Epithelial cell of prostate (primary cell): Measurements from ENCODE around the gene HPS1.
"Not testable (repeated sequence)": the region's sequence is repeated elsewhere in the genome, so short reads cannot be mapped to it uniquely, and the experiment has no call there.

Source experiments
- DNase-seq: peaks from one replicate; pipeline ENCODE4 v3.0.0-alpha.2; 2011; ENCODE audit warnings: low read depth, low spot score
- H3K27ac ChIP-seq: fragments of 450-650 bp; 2 replicates; pipeline ENCODE4 v1.5.1; 2017; ENCODE audit warnings: mild to moderate bottlenecking

The HPS1 gene

GRCh38 chr10:98397089-98397600 lies 49.6 kb downstream of the HPS1 start:
- no peak for DNase-seq

GRCh38 chr10:98396096-98397063 lies 50.4 kb downstream of the HPS1 start:
- no peak for DNase-seq

More at GRCh38 chr10:98397089-98397600, 49.6 kb downstream of the HPS1 start:
- H3K27ac ChIP-seq = no peak overlapping the region

DNA sequence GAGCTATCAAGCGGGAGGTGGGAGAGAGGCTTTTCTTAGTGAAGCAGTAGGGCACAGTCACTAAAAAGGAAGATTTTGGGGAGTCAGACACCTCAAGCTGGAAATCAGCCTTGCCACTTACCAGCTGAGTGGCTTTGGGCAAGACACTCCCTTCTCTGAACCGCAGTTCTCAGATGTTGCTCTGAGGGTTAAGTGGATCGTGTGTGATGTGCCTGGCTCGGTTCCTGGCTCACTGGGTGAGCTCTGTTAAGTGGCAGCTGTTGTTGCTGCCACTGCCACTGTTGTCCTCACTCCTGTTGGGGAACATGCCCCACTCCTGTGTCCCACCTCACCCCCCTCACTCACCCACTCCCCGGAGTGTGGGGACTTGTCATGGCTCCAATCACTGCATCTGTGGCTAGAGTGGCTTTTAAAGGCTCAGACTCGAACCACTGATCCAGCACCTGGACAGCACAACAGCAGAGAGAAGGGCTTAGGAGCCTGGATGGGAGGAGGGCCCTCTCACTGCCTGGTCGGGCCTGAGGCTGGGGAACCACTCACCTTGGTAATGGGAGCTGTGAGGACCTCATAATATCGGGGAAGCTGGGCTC lies 51.8 kb downstream of the HPS1 start:
- H3K27ac ChIP-seq = no peak overlapping the region
- no peak for DNase-seq

More at GRCh38 chr10:98396096-98397063, 50.4 kb downstream of the HPS1 start:
- no peak overlapping the region for H3K27ac ChIP-seq

- no peak for DNase-seq
- no peak overlapping the region for H3K27ac ChIP-seq
Measured at GRCh38 chr10:98391578-98391991, 55.1 kb downstream of the HPS1 start.

DNA sequence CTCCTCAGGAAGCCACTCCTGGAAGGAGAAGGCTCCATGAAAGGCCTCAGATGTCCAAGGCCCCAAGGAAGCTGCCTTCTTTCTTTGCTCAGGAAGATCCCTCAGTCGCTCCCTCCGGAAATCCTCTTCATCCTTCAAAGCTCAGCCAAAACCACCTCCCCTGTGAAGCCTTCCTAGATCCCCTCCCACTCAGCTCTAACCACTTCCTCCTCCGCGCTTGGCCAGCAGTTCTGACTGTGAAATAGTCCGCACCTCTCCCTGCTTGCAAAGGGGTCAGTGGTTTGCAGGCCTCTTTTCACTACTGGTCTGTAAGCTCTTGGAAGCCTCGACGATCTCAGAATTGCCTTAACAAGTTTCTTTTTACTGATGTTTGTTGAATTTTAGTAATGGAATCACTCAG lies 55.7 kb downstream of the HPS1 start:
- H3K27ac ChIP-seq = no peak overlapping the region

DNA sequence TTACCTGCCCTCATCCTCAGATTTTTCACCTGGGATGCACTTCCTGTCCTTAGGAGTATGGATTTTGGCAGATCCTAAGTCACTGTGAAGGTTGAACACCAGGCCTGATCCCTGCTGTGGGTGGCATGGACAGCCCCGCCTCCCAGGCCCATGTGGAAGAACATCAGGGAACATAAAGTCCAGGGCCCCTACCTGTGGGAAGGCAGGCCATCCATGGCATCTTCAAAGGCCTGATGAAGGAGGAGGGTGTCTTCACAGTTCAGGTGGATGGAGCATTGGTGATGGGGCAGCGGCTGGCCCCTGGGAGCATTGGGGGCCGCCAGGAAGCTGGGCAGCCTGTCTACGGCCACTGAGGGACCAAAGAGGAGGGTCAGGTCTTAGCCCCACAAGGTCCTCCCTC lies 56.3 kb downstream of the HPS1 start:
- H3K27ac ChIP-seq = no peak overlapping the region
- no peak for DNase-seq

More for the DNA sequence above, 55.7 kb downstream of the HPS1 start:
- DNase-seq = no peak

GRCh38 chr10:98389398-98389797 lies 57.3 kb downstream of the HPS1 start:
- DNase-seq = no peak

DNA sequence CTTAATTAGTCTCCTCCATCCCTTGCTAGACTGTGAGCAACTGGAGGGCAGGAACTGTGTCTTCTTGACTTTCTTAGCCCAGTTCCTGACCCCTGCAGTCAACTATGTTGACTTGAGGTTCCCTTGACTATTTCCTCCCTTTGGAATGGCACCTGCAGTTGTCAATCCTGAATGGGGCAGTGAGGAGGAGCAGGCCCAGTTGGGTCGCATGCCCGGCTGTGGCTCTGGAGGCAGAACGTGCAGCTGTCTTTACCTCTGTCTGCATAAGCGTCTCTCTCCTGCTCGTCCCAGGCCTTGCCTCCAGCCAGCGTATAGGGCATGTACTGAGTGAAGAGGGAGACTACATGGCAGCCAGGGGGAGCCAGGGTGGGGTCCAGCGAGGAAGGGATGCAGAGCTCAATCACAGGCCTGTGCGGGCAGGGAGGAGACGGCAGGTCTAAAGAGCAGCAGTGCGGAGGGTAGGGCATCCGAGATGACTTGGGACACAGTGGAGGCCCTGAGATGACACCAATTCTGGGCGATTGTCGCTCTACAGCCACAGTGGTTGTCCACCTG lies 58.6 kb downstream of the HPS1 start:
- H3K27ac ChIP-seq = no peak overlapping the region

More at GRCh38 chr10:98389398-98389797, 57.3 kb downstream of the HPS1 start:
- H3K27ac ChIP-seq = no peak overlapping the region

GRCh38 chr10:98384531-98385133 lies 62.1 kb downstream of the HPS1 start:
- H3K27ac ChIP-seq = no peak overlapping the region
- DNase-seq = no peak

More for the DNA sequence above, 58.6 kb downstream of the HPS1 start:
- no peak for DNase-seq

- H3K27ac ChIP-seq = no peak overlapping the region
- no peak for DNase-seq
Measured at GRCh38 chr10:98383869-98384268, 62.9 kb downstream of the HPS1 start.

DNA sequence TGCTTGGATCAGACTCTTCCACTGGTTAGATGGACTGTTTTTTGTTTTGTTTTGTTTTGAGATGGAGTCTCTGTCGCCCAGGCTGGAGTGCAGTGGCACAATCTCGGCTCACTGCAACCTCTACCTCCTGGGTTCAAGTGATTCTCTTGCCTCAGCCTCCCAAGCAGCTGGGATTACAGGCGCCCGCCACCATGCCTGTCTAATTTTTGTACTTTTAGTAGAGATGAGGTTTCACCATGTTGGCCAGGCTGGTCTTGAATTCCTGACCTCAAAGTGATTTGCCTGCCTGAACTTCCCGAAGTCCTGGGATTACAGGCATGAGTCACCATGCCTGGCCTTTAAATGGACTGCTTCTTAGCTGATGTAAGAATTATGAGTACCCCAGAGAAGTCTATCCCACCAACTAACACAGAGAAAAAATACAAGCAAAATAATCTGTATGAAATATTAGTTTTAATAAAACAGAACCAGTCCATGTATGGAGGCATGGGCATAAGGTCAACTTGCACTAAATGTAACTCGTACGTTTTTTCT lies 63.5 kb downstream of the HPS1 start:
- not testable (repeated sequence) for H3K27ac ChIP-seq, DNase-seq

GRCh38 chr10:98382691-98383101 lies 64.0 kb downstream of the HPS1 start:
- DNase-seq = no peak

GRCh38 chr10:98380493-98381339 lies 66.0 kb downstream of the HPS1 start:
- no peak for DNase-seq
- no peak overlapping the region for H3K27ac ChIP-seq

More at GRCh38 chr10:98382691-98383101, 64.0 kb downstream of the HPS1 start:
- no peak overlapping the region for H3K27ac ChIP-seq

DNA sequence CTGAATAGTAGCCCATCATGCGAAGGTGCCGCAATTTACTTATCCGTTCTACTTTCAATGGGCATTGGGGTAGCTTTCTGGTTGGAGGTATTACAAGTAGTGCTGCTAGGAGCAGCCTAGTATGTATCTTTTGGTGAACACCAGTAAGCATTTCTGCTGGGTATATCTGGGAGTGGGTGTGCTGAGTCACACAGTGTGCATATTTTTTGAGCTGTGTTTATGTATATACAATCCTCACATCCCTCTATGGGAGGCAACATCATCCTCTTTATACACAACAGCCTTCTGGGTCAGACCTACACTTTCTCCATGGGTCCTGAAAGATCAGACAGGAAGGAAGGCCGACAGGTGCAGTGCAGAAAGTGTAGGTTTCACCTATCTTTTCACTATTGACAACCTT lies 68.0 kb downstream of the HPS1 start:
- H3K27ac ChIP-seq = no peak overlapping the region
- no peak for DNase-seq

GRCh38 chr10:98377536-98377935 lies 69.2 kb downstream of the HPS1 start:
- H3K27ac ChIP-seq = no peak overlapping the region
- no peak for DNase-seq

DNA sequence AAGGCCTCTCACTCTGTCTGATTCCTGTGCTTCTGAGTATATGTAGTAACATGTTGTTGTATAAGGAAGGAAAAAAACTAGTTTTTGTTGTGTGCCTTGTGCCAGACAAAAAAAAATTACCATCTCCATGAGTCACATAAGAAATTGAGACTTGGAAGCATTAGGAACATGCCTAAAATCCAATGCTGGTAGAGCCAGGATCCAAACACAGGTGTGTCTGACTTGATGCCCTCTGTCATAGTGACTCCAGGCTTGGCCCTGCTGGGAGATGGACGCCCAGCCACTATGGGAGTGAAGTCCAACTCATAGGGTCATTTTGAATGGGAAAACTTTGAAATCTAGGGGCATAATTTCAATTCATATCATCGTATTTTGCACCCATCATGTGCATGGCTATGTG lies 69.7 kb downstream of the HPS1 start:
- DNase-seq = no peak
- no peak overlapping the region for H3K27ac ChIP-seq

- H3K27ac ChIP-seq = no peak overlapping the region
- no peak for DNase-seq
Measured at GRCh38 chr10:98376485-98376884, 70.2 kb downstream of the HPS1 start.

- peak overlapping the region; percentile 48 for H3K27ac ChIP-seq
- peak; percentile 27 for DNase-seq
Measured at GRCh38 chr10:98374217-98374985, 72.3 kb downstream of the HPS1 start.
